Thoracic aorta (tissue), 2 donors: Measurements from ENCODE around the gene HDDC2. TPM values are rescaled to one million over a fixed set of nuclear protein-coding genes. Genes with fewer than 3 reads are reported as not detected.
A peak's percentile ranks its signal among the peaks of the same experiment; 100 is the strongest.

Experiments
- ATAC-seq: fragments of 150-250 bp; one replicate; pipeline ENCODE4 v1.8.0; 2017; ENCODE audit warnings: low read depth; ENCODE audit not compliant: insufficient number of reproducible peaks, low FRiP score
- DNase-seq: peaks from one replicate; pipeline ENCODE4 v3.0.0-alpha.2; 2020; ENCODE audit warnings: low spot score
- H3K27ac ChIP-seq, 2 donors: fragments of 200-600 bp; sonication (generic); 1 replicate in 1 of 2; 2 replicates in 1 of 2; pipeline ENCODE4 v1.5.1; 2016; ENCODE audit warnings: mild to moderate bottlenecking in 2 of 2, moderate library complexity in 2 of 2
- H3K27me3 ChIP-seq: fragments of 200-600 bp; sonication (generic); replicated peaks from 2 replicates; pipeline ENCODE4 v1.6.0; 2016; ENCODE audit warnings: mild to moderate bottlenecking; ENCODE audit not compliant: insufficient read depth
- H3K36me3 ChIP-seq: fragments of 200-600 bp; sonication (generic); one replicate; pipeline ENCODE4 v1.5.1; 2016
- H3K4me1 ChIP-seq, 2 donors: fragments of 200-600 bp; sonication (generic); 1 replicate in 1 of 2; 2 replicates in 1 of 2; pipeline versions ENCODE4 v1.5.1 to v1.6.0; 2016; ENCODE audit warnings: low read depth in 2 of 2, mild to moderate bottlenecking in 1 of 2; ENCODE audit not compliant: control insufficient read depth in 1 of 2
- H3K4me3 ChIP-seq: fragments of 200-600 bp; sonication (generic); 2 replicates; pipeline ENCODE4 v1.5.1; 2016; ENCODE audit warnings: mild to moderate bottlenecking
- H3K9me3 ChIP-seq: fragments of 200-600 bp; sonication (generic); 2 replicates; pipeline ENCODE4 v1.5.1; 2016
- CTCF ChIP-seq: fragments of 200-600 bp; sonication (generic); IDR thresholded peaks from one replicate; pipeline ENCODE4 v1.5.1; 2019; ENCODE audit warnings: antibody characterized with exemption
- total RNA-seq, 2 donors: library from RNA; depleted of rRNA; stranded (reverse); fragments of >200 nt; gene quantifications; one replicate each; pipeline versions ENCODE4 v1.1.0 to v1.2.3, GENCODE V29; 2016

HDDC2 gene
- total RNA-seq, 2 donors from 2014 or later: 39.9 TPM

- Histone ChIP-seq H3K9me3 (no peaks in the 10 kb centered on the region), H3K4me3 (no peak overlapping the region), H3K27me3 (no peaks in the 10 kb centered on the region), H3K4me1 (peaks cover 0 to 16% of the 10 kb centered on the region in 2 donors), H3K27ac (no peak overlapping the region), H3K36me3 (no peaks in the 10 kb centered on the region)
- no peak for TF ChIP-seq CTCF
- DNase-seq: no peak
- ATAC-seq: no peak
Observed at GRCh38 chr6:125232466-125232865, 69.3 kb downstream of the HDDC2 start.

DNA sequence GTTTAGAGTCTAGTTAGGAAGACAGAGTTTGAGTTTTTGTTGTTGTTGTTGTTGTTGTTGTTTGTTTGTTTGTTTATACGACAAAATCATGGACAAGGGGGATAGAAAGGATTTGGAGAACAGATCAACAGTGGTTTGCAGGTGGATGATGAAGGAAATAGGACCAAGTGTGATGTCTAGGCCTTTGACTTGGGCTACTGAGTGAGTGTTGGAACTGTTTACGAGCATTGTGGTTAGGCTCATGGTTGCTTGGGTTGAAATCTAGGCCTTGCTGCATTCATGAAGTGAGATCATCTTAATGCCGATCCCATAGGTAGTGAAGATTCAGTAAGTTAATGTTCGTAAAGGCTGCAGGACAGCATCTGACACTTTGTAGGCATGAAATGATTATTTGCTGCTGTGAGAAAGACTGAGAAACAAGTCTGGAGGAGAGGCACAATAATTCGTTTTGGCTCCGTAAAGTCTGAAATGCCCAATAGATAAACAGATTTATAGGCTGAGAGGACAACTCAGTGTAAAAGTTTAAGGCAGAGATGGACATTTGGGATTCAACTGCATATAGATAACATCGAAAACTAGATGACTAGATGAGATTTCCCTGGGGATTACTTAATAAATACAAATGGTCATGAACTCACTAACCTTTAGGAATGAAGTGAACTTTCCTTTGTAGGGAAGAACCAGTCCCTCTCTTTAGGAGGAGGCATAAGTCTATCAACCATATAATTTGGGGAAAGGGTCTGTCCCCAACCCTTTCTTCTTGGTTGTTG is 70.0 kb downstream of the HDDC2 start:
- no peak overlapping the region for H3K27ac ChIP-seq
- no peak for DNase-seq

DNA sequence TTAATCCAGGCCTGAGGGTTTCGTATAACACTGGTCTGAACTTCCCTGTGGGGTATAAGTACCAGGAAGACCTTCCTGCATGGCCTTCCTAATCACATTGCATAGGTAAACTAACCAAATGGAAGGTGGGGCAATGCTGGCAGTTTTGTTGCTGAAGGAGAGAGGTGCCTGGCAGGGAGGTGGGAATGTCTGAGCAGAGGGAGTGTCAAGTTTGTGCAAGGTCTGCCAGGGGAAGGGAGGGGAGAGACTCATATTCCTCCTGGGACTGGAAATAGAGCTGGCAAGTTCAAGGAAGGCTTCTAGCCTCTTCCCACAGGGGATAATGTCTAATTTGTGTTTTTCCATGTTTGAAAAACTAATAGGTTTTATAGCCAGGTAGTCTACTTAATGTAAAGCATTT is 70.6 kb downstream of the HDDC2 start:
- Histone ChIP-seq H3K4me1 (peaks cover 0 to 16% of the 10 kb centered on the region in 2 donors), H3K4me3 (no peak overlapping the region), H3K27me3 (no peaks in the 10 kb centered on the region), H3K36me3 (no peaks in the 10 kb centered on the region), H3K27ac (no peak overlapping the region), H3K9me3 (no peaks in the 10 kb centered on the region)
- TF ChIP-seq CTCF: no peak
- ATAC-seq: no peak
- no peak for DNase-seq

More for the DNA sequence above, 70.0 kb downstream of the HDDC2 start:
- ATAC-seq: no peak
- Histone ChIP-seq H3K4me3 (no peak overlapping the region), H3K4me1 (peaks cover 0 to 16% of the 10 kb centered on the region in 2 donors), H3K36me3 (no peaks in the 10 kb centered on the region), H3K27me3 (no peaks in the 10 kb centered on the region), H3K9me3 (no peaks in the 10 kb centered on the region)
- no peak for TF ChIP-seq CTCF

DNA sequence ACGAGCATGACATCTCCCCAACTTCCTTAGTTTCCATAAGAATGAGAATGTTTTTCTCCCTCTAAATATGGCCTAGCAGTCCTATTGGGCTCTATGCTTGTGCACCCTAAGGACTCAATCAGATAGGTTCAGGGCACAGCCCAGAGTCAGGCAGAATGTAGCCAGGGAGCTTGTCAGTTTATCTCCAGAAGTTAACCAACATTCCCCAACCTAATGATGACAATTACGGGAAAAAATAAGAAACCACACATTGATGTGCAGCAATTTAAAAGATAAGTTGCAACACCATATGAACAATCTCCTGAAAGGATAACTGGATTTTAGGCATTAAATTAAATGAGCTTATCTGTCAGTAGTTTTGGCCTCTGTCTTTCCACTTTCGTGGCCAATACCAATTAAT is 71.1 kb downstream of the HDDC2 start:
- Histone ChIP-seq H3K27ac (no peak overlapping the region), H3K9me3 (no peaks in the 10 kb centered on the region), H3K36me3 (no peaks in the 10 kb centered on the region), H3K27me3 (no peaks in the 10 kb centered on the region), H3K4me3 (no peak overlapping the region), H3K4me1 (peaks cover 0 to 16% of the 10 kb centered on the region in 2 donors)
- DNase-seq (no peak), ATAC-seq (no peak)
- no peak for TF ChIP-seq CTCF

- no peak for TF ChIP-seq CTCF
- H3K27ac ChIP-seq: no peak overlapping the region
- H3K4me1 ChIP-seq: peaks cover 10 to 28% of the 10 kb centered on the region in 2 donors
- DNase-seq: no peak
- H3K4me3 ChIP-seq: peak overlapping the region; percentile 53
- peak; percentile 39 for ATAC-seq
- no peaks in the 10 kb centered on the region for H3K9me3 ChIP-seq
- H3K27me3 ChIP-seq: no peaks in the 10 kb centered on the region
- no peaks in the 10 kb centered on the region for H3K36me3 ChIP-seq
Observed at GRCh38 chr6:125228981-125229479, 72.7 kb downstream of the HDDC2 start.
